Measurements from ENCODE around the gene BEST2.

BEST2 gene

DNA sequence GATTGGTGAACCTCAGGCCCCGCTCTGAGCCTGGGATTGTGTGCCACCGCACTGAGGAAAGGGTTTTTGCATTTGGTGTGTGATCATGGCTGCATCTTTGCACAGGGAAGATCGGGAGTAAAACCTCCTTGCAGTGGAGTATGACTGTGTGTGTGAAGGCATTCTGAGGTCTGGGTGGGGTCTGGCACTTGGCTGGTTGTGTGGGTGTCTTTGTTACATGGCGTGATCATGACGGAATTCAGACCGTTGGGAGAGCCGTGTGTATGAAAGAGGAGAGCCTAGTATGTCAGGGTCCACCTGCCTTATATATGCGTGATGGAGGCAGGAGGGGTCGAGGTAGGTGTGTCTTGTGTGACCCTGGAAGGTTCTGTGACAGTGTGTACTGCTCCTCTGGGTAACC, 740 bp upstream of the BEST2 start:
- H3K4me3 ChIP-seq (ENCODE audit: low read depth, low read length) = no peak overlapping the region
- no peak for DNase-seq (ENCODE audit: low read depth)
- TF ChIP-seq, protein P1, sequence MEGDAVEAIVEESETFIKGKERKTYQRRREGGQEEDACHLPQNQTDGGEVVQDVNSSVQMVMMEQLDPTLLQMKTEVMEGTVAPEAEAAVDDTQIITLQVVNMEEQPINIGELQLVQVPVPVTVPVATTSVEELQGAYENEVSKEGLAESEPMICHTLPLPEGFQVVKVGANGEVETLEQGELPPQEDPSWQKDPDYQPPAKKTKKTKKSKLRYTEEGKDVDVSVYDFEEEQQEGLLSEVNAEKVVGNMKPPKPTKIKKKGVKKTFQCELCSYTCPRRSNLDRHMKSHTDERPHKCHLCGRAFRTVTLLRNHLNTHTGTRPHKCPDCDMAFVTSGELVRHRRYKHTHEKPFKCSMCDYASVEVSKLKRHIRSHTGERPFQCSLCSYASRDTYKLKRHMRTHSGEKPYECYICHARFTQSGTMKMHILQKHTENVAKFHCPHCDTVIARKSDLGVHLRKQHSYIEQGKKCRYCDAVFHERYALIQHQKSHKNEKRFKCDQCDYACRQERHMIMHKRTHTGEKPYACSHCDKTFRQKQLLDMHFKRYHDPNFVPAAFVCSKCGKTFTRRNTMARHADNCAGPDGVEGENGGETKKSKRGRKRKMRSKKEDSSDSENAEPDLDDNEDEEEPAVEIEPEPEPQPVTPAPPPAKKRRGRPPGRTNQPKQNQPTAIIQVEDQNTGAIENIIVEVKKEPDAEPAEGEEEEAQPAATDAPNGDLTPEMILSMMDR (IDR thresholded peaks at IDR 0.05; ENCODE audit: control insufficient read depth, extremely low read depth, insufficient read depth) = no peak

DNA sequence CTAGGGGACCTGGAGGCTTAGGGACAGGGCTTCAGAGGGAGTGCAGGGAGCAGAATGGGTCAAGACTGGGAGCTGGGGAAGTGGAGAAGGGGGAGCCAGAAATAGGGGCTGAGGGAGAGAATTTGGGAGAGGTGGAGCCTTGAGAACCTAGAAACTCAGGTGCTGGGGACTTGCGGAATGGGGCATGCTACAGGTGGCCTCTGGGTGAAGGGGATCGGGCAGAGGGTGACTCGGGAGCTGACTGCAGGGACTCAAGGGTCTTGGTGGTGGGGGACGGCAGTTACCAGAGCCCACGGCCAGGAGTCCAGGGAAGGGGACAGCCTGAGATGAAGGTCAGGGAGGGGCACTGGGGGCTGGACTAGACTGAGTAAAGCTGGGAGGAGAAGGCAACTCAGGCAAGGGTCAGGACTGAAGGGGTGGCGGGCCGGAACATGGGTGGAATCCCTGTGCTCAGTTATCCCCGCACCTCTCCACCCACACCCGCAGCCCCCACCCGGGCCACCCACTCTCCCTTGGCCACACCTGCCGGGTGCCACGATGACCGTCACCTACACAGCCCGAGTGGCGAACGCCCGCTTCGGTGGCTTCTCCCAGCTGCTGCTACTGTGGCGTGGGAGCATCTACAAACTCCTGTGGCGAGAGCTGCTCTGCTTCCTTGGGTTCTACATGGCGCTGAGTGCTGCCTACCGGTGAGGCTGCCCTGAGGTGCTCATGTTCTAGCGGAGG, 628 bp downstream of the BEST2 start:
- TF ChIP-seq, protein P1 (IDR thresholded peaks at IDR 0.05; ENCODE audit: control insufficient read depth, extremely low read depth, insufficient read depth) = no peak
- no peak for DNase-seq (ENCODE audit: low read depth)
- no peak overlapping the region for H3K4me3 ChIP-seq (ENCODE audit: low read depth, low read length)

DNA sequence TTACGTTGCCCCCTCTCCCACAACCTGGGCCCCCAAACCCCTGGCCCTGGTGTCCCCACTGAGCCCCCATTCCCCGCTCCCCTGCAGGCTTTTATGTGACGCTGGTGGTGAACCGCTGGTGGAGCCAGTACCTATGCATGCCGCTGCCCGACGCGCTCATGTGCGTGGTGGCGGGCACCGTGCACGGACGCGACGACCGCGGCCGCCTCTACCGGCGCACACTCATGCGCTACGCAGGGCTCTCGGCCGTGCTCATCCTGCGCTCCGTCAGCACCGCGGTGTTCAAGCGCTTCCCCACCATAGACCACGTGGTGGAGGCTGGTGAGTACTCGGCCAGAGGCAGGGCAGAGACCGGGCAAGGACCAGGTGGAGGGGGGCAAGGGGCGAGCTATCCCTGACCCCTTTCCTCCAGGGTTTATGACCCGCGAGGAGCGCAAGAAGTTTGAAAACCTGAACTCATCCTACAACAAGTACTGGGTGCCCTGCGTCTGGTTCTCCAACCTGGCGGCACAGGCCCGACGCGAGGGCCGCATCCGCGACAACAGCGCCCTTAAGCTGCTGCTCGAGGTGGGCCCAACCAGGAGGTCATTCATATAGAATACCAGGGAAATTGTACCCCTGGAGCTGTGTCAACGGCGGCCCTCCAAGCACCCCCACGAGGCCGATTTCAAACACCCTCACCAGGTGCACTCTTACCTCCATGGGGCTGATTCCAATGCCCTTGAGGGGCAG, 3.0 kb downstream of the BEST2 start:
- TF ChIP-seq, protein P1 (IDR thresholded peaks at IDR 0.05; ENCODE audit: control insufficient read depth, extremely low read depth, insufficient read depth) = no peak
- DNase-seq (ENCODE audit: low read depth) = no peak

DNA sequence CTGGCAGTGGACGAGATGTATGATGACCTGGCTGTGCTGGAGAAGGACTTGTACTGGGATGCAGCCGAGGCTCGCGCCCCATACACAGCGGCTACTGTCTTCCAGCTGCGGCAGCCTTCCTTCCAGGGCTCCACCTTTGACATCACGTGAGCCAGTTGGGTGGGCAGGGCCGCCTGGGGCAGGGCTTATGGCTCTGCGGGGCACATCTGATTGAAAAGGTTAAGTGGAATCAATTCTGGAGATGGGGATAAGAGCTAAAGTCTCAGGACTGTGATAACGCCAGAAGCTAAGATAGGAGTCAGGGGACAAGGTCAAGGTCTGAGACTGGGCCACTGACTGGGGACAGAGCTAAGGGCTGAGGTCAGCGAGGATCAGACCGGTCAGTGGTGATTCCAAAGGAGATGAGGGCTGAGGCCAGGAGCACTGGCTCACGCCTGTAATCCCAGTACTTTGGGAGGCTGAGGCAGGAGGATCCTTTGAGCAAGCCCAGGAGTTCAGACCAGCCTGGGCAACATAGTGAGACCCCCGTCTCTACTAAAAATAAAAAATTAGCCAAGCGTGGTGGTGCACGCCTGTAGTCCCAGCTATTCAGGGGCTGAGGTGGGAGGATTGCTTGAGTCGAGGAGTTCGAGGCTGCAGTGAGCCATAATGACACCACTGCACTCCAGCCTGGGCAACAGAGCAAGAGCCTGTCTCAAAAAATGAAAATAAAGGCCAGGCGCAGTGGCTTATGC, 4.7 kb downstream of the BEST2 start:
- TF ChIP-seq, protein P1 (IDR thresholded peaks at IDR 0.05; ENCODE audit: control insufficient read depth, extremely low read depth, insufficient read depth) = no peak
- H3K4me3 ChIP-seq (ENCODE audit: low read depth, low read length) = no peak overlapping the region
- DNase-seq (ENCODE audit: low read depth) = no peak

More for the DNA sequence above, 3.0 kb downstream of the BEST2 start:
- H3K4me3 ChIP-seq (ENCODE audit: low read depth, low read length) = no peak overlapping the region

DNA sequence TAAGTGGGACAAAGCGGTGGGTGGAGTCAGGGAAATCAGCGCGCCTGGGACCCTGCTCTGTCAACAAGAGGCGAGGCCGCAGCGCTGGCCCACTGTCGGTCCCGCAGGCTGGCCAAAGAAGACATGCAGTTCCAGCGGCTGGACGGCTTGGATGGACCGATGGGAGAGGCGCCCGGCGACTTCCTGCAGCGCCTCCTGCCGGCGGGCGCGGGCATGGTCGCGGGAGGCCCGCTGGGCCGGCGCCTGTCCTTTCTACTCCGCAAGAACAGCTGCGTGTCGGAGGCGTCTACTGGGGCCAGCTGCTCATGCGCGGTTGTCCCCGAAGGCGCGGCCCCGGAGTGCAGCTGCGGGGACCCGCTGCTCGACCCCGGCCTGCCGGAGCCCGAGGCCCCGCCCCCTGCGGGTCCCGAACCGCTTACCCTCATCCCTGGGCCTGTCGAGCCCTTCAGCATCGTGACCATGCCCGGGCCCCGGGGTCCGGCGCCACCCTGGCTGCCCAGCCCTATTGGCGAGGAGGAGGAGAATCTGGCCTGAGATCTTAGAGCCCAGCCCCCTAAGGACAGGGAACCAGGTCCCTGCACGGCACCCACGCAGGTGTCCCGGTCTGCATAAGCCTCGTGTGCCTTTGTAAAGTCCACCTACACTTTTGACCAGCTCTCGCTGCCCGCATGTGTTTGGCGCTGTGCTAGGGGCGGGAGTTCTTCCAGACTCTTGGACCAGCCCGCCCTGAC, 6.1 kb downstream of the BEST2 start:
- DNase-seq (ENCODE audit: low read depth) = peak; percentile 23

DNA sequence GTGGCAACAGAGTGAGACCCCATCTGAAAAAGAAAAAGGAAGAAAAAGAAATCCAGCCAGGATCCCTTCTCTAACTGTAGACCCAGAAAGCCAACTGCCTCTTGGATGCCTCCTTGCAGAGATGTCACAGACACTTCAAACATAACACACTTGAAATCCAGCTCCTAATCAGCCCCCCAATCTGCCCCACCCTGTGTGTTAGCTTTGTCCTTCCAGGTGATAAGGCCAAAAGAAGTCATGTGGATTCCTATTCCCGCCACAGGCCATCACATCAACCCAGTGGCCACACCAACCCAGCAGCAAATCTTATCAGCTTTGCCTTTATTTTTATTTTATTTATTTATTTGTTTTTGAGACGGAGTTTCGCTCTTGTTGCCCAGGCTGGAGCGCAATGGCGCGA, 8.1 kb downstream of the BEST2 start:
- no peak for DNase-seq (ENCODE audit: low read depth)
- no peak overlapping the region for H3K4me3 ChIP-seq (ENCODE audit: low read depth, low read length)
- TF ChIP-seq, protein P1 (IDR thresholded peaks at IDR 0.05; ENCODE audit: control insufficient read depth, extremely low read depth, insufficient read depth) = no peak

More for the DNA sequence above, 6.1 kb downstream of the BEST2 start:
- 0 out of 2 replicates have a peak overlapping the region, but pooled peaks have one; percentile 18 for H3K4me3 ChIP-seq (ENCODE audit: low read depth, low read length)
- TF ChIP-seq, protein P1 (IDR thresholded peaks at IDR 0.05; ENCODE audit: control insufficient read depth, extremely low read depth, insufficient read depth) = peak; percentile 88

All from LNCaP clone FGC (cell line).